ENCODE data around the gene SMPD2.
A peak's percentile ranks its signal among the peaks of the same experiment; 100 is the strongest.

The SMPD2 gene

DNA sequence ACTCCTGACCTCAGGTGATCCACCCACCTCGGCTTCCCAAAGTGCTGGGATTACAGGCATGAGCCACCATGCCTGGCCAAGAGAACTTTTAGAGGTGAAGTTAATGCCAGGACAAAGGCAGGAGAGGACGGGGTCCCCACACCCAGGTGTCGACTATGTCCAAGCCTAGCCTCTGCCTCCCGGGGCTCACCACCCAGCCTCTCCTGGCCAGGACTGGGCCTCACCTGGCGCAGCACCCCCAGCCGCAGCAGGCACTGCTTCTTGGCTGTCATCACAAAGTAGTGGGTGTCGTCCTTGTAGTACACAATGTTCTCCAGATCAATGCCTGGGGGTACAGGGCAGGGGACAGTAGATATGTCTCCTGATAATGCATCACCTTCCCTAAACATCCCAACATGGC is 10.9 kb downstream of the SMPD2 start:
- no peak overlapping the region for H3K23ac ChIP-seq (ENCODE audit: low read length in 2 of 2)
- peaks cover 36% of the 10 kb centered on the region for H3K79me1 ChIP-seq (replicated peaks; ENCODE audit: low read length, poor library complexity, severe bottlenecking)
- H3K14ac ChIP-seq (ENCODE audit: low read length in 2 of 2), result no peak overlapping the region
- H2AK5ac ChIP-seq (ENCODE audit: low read length, severe bottlenecking), result no peak overlapping the region
- H3K9ac ChIP-seq (ENCODE audit: low read length), result no peak overlapping the region
- WGBS, result 97% methylated on average over 7 of the region's 7 CpGs
- H3K9me3 ChIP-seq (ENCODE audit: control insufficient read depth, low read length), result no peaks in the 10 kb centered on the region
- peak overlapping the region in 1 of 2 experiments; percentile 49 for H3K18ac ChIP-seq (ENCODE audit: low read depth in 1 of 2, low read length in 2 of 2)
- H2BK12ac ChIP-seq (ENCODE audit: low read length in 2 of 2), result no peak overlapping the region
- H3K4me2 ChIP-seq (ENCODE audit: low read length, poor library complexity, severe bottlenecking), result no peak overlapping the region
- peaks cover 19% of the 10 kb centered on the region for H3K4me1 ChIP-seq (ENCODE audit: control insufficient read depth, insufficient read depth, low read depth, low read length)
- H3K27me3 ChIP-seq (ENCODE audit: control insufficient read depth in 1 of 2, insufficient read depth in 1 of 2, low read length in 2 of 2), result no peaks in the 10 kb centered on the region
- no peak overlapping the region for H4K91ac ChIP-seq (ENCODE audit: low read length)
- H2BK5ac ChIP-seq (ENCODE audit: low read depth, low read length, poor library complexity, severe bottlenecking), result no peak overlapping the region
- no peak overlapping the region for H2BK120ac ChIP-seq (ENCODE audit: low read depth, low read length)
- H4K8ac ChIP-seq (ENCODE audit: low read length), result no peak overlapping the region
- no peak overlapping the region for H2BK15ac ChIP-seq (ENCODE audit: low read depth, poor library complexity, severe bottlenecking)
- H3K27ac ChIP-seq (ENCODE audit: low read length, poor library complexity, severe bottlenecking), result no peak overlapping the region
- H2AFZ ChIP-seq (ENCODE audit: low read depth, low read length), result no peak overlapping the region
- peaks cover 43 to 66% of the 10 kb centered on the region in 2 experiments for H3K36me3 ChIP-seq (ENCODE audit: control insufficient read depth in 1 of 2, insufficient read depth in 2 of 2, low read depth in 1 of 2, low read length in 2 of 2)
- DNase-seq, result no peak
- no peak overlapping the region for H3K4ac ChIP-seq (ENCODE audit: low read depth in 1 of 2, low read length in 2 of 2)
- no peak overlapping the region for H3K4me3 ChIP-seq (ENCODE audit: insufficient read depth in 1 of 2, low read depth in 1 of 2, low read length in 2 of 2)

DNA sequence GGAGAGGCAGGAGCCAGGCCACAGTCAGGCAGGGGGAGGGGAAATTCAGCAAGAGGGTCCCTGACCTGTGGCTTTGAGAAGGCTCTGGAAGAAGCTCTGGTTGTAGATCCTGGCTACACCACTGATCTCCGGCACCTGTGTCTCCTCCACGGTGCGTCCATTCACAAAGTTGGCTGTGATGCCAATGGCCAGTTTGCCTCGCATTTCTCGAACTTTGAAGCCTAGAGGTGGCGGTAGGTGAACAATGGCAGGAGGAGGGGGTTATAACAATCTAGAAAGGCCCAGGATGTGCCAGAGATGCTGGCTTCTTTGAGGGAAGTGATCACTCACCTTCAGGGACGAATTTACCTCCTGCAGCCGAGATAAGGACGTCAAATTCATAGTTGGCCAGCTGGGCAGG is 11.7 kb downstream of the SMPD2 start:
- DNase-seq, result no peak
- Histone ChIP-seq H2BK5ac (ENCODE audit: low read depth, low read length, poor library complexity, severe bottlenecking) (no peak overlapping the region), H4K8ac (ENCODE audit: low read length) (no peak overlapping the region), H2AK5ac (ENCODE audit: low read length, severe bottlenecking) (no peak overlapping the region), H2BK120ac (ENCODE audit: low read depth, low read length) (no peak overlapping the region), H3K4me3 (ENCODE audit: insufficient read depth in 1 of 2, low read depth in 1 of 2, low read length in 2 of 2) (no peak overlapping the region), H3K23ac (ENCODE audit: low read length in 2 of 2) (no peak overlapping the region), H2BK12ac (ENCODE audit: low read length in 2 of 2) (no peak overlapping the region), H3K27me3 (ENCODE audit: control insufficient read depth in 1 of 2, insufficient read depth in 1 of 2, low read length in 2 of 2) (no peaks in the 10 kb centered on the region), H3K9ac (ENCODE audit: low read length) (no peak overlapping the region), H3K4me2 (ENCODE audit: low read length, poor library complexity, severe bottlenecking) (no peak overlapping the region), H2BK15ac (ENCODE audit: low read depth, poor library complexity, severe bottlenecking) (no peak overlapping the region), H3K27ac (ENCODE audit: low read length, poor library complexity, severe bottlenecking) (no peak overlapping the region), H3K14ac (ENCODE audit: low read length in 2 of 2) (no peak overlapping the region), H3K4ac (ENCODE audit: low read depth in 1 of 2, low read length in 2 of 2) (no peak overlapping the region), H3K18ac (ENCODE audit: low read depth in 1 of 2, low read length in 2 of 2) (no peak overlapping the region), H3K36me3 (ENCODE audit: control insufficient read depth in 1 of 2, insufficient read depth in 2 of 2, low read depth in 1 of 2, low read length in 2 of 2) (peaks cover 35 to 58% of the 10 kb centered on the region in 2 experiments), H4K91ac (ENCODE audit: low read length) (no peak overlapping the region), H3K9me3 (ENCODE audit: control insufficient read depth, low read length) (no peaks in the 10 kb centered on the region), H3K79me1 (replicated peaks; ENCODE audit: low read length, poor library complexity, severe bottlenecking) (peaks cover 33% of the 10 kb centered on the region), H3K4me1 (ENCODE audit: control insufficient read depth, insufficient read depth, low read depth, low read length) (peaks cover 22% of the 10 kb centered on the region), H2AFZ (ENCODE audit: low read depth, low read length) (no peak overlapping the region)
- 94% methylated on average over 9 of the region's 9 CpGs for WGBS

GRCh38 chr6:109453156-109453555 is 12.6 kb downstream of the SMPD2 start:
- no peak overlapping the region for H2BK120ac ChIP-seq (ENCODE audit: low read depth, low read length)
- H2AFZ ChIP-seq (ENCODE audit: low read depth, low read length), result no peak overlapping the region
- H2BK15ac ChIP-seq (ENCODE audit: low read depth, poor library complexity, severe bottlenecking), result no peak overlapping the region
- H2BK5ac ChIP-seq (ENCODE audit: low read depth, low read length, poor library complexity, severe bottlenecking), result no peak overlapping the region
- H2AK5ac ChIP-seq (ENCODE audit: low read length, severe bottlenecking), result no peak overlapping the region
- no peak overlapping the region for H3K4me3 ChIP-seq (ENCODE audit: insufficient read depth in 1 of 2, low read depth in 1 of 2, low read length in 2 of 2)
- H3K79me1 ChIP-seq (replicated peaks; ENCODE audit: low read length, poor library complexity, severe bottlenecking), result peaks cover 32% of the 10 kb centered on the region
- H3K14ac ChIP-seq (ENCODE audit: low read length in 2 of 2), result no peak overlapping the region
- H3K27me3 ChIP-seq (ENCODE audit: control insufficient read depth in 1 of 2, insufficient read depth in 1 of 2, low read length in 2 of 2), result no peaks in the 10 kb centered on the region
- no peak overlapping the region for H3K4ac ChIP-seq (ENCODE audit: low read depth in 1 of 2, low read length in 2 of 2)
- no peak overlapping the region for H3K23ac ChIP-seq (ENCODE audit: low read length in 2 of 2)
- H3K36me3 ChIP-seq (ENCODE audit: control insufficient read depth in 1 of 2, insufficient read depth in 2 of 2, low read depth in 1 of 2, low read length in 2 of 2), result peaks cover 31 to 49% of the 10 kb centered on the region in 2 experiments
- H3K27ac ChIP-seq (ENCODE audit: low read length, poor library complexity, severe bottlenecking), result no peak overlapping the region
- no peak overlapping the region for H4K8ac ChIP-seq (ENCODE audit: low read length)
- no peak overlapping the region for H4K91ac ChIP-seq (ENCODE audit: low read length)
- H3K4me2 ChIP-seq (ENCODE audit: low read length, poor library complexity, severe bottlenecking), result no peak overlapping the region
- WGBS, result 100% methylated on average over 2 of the region's 2 CpGs
- H3K9me3 ChIP-seq (ENCODE audit: control insufficient read depth, low read length), result no peaks in the 10 kb centered on the region
- no peak for DNase-seq
- no peak overlapping the region for H3K18ac ChIP-seq (ENCODE audit: low read depth in 1 of 2, low read length in 2 of 2)
- H2BK12ac ChIP-seq (ENCODE audit: low read length in 2 of 2), result no peak overlapping the region
- no peak overlapping the region for H3K9ac ChIP-seq (ENCODE audit: low read length)
- H3K4me1 ChIP-seq (ENCODE audit: control insufficient read depth, insufficient read depth, low read depth, low read length), result peaks cover 20% of the 10 kb centered on the region

- no peaks in the 10 kb centered on the region for H3K27me3 ChIP-seq (ENCODE audit: control insufficient read depth in 1 of 2, insufficient read depth in 1 of 2, low read length in 2 of 2)
These were observed 13.3 kb downstream of the SMPD2 start for GRCh38 chr6:109453594-109454495.

More at GRCh38 chr6:109453594-109454495, 13.3 kb downstream of the SMPD2 start:
- Histone ChIP-seq H3K23ac (ENCODE audit: low read length in 2 of 2) (no peak overlapping the region), H3K18ac (ENCODE audit: low read depth in 1 of 2, low read length in 2 of 2) (peak overlapping the region in 1 of 2 experiments; percentile 45), H3K4me2 (ENCODE audit: low read length, poor library complexity, severe bottlenecking) (no peak overlapping the region), H4K91ac (ENCODE audit: low read length) (peak overlapping the region; percentile 66), H3K27ac (ENCODE audit: low read length, poor library complexity, severe bottlenecking) (no peak overlapping the region), H3K4ac (ENCODE audit: low read depth in 1 of 2, low read length in 2 of 2) (no peak overlapping the region), H3K4me1 (ENCODE audit: control insufficient read depth, insufficient read depth, low read depth, low read length) (peaks cover 20% of the 10 kb centered on the region), H2AFZ (ENCODE audit: low read depth, low read length) (no peak overlapping the region), H4K8ac (ENCODE audit: low read length) (peak overlapping the region; percentile 19), H3K14ac (ENCODE audit: low read length in 2 of 2) (peak overlapping the region in 1 of 2 experiments; percentile 22), H3K36me3 (ENCODE audit: control insufficient read depth in 1 of 2, insufficient read depth in 2 of 2, low read depth in 1 of 2, low read length in 2 of 2) (peaks cover 34 to 42% of the 10 kb centered on the region in 2 experiments), H2BK5ac (ENCODE audit: low read depth, low read length, poor library complexity, severe bottlenecking) (no peak overlapping the region), H2BK120ac (ENCODE audit: low read depth, low read length) (no peak overlapping the region), H3K4me3 (ENCODE audit: insufficient read depth in 1 of 2, low read depth in 1 of 2, low read length in 2 of 2) (peak overlapping the region in 1 of 2 experiments; percentile 95), H2AK5ac (ENCODE audit: low read length, severe bottlenecking) (no peak overlapping the region), H2BK15ac (ENCODE audit: low read depth, poor library complexity, severe bottlenecking) (no peak overlapping the region), H3K79me1 (replicated peaks; ENCODE audit: low read length, poor library complexity, severe bottlenecking) (peaks cover 32% of the 10 kb centered on the region), H3K9me3 (ENCODE audit: control insufficient read depth, low read length) (no peaks in the 10 kb centered on the region), H3K9ac (ENCODE audit: low read length) (peak overlapping the region; percentile 91), H2BK12ac (ENCODE audit: low read length in 2 of 2) (no peak overlapping the region)
- 97% methylated on average over 27 of the region's 27 CpGs for WGBS
- DNase-seq, result no peak

Measured in mesenchymal stem cell (in vitro differentiated cells and primary cell).